UCSD-AML1 (cell line): ENCODE measurements around the gene LINGO3.
A peak's percentile ranks its signal among the peaks of the same experiment; 100 is the strongest.

Experiments used
- DNase-seq: peaks from one replicate; lab custom pipeline; 2025; ENCODE audit not compliant: unreplicated experiment; lab: John Stamatoyannopoulos, UW

The LINGO3 gene

GRCh38 chr19:2307518-2308012 is 389 bp downstream of the LINGO3 start:
- no peak for DNase-seq

DNA sequence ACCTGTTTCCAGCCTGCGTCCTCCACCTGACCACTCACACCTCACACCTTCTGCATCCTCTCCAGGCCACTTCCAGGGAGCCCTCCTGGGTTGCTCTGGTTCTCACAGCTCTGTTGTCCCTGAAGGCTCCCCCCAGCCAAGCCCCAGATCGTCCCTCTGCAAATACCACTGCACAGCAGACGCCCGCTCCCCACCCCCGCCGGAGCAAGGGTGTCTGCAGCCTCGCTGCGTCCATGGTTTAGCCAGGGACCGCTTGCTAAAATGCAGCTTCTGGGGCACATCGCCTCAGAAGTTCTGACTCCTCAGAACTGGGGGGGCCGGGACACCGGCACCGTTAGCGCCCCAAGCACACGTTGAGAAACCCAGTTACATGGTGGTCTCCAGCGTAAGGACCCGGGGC is 983 bp downstream of the LINGO3 start:
- no peak for DNase-seq

GRCh38 chr19:2306281-2306806 is 1.6 kb downstream of the LINGO3 start:
- no peak for DNase-seq

DNA sequence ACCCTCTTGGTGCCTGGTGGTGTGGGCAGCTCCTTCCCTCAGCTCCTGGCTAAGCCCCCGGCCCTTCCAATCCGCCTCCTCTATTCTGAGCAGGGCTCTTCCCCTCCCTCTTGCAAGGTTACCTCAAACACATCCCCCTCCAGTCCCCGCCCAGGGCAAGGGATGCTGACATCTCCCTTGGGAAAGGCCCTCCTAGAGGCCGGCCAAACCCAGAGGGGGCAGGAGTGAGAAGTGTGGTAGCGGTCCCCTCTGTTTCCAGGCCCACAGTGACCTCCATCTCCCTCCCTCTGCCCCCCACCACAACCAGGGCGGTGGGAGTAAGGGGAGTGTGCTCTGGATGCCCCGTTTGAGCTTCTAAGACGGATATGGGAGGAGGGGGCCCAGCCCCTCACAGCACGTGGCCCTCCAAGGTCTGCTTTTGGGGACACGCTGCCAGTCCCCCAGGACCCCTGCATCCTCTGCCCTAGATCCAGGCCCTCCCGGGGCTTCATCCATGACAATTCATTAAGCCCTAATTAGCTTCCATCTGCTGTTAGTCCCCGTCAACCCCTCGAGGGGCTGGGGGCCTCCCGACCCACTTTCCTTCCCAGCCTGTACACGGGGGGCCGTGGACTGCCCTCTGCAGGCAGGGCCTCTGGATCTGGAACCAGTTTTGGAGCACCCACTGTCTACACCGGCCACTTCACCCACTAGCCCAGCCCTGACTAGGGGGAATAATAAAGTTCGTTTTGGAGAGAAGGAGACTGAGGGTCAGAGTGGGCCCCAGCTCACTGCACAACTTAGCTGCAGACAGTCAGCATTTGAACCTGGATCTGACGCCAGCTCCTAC is 2.3 kb downstream of the LINGO3 start:
- no peak for DNase-seq

DNA sequence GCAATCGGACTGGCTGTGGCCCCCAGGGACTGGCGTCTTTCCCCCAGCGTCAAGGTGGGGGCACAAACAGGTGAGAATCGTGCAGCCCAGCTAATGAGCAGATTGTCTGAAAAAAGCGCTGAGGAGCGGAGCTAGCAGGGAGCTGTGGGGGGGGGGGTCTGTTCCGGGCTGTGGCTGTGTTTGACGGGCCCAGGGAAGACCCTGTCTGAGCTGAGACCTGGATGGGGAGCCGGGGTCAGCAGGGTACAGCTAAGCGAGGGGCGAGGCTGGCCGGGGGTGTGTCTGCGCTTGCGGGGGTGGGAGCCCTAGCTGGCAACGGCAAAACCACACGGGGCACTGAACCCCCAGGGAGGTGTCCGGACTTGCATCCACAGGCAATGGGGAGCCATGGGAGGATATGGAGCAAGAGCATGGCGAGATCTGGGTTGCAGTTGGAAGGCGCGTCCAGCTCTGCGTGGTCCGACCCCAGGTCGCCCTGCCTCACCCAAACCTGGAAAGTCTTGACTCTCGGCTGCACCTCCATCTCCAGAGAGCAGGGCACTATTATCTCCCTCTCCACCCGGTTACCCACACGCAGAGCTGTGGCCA is 4.6 kb downstream of the LINGO3 start:
- DNase-seq: no peak

GRCh38 chr19:2302319-2303210 is 5.4 kb downstream of the LINGO3 start:
- DNase-seq: no peak

DNA sequence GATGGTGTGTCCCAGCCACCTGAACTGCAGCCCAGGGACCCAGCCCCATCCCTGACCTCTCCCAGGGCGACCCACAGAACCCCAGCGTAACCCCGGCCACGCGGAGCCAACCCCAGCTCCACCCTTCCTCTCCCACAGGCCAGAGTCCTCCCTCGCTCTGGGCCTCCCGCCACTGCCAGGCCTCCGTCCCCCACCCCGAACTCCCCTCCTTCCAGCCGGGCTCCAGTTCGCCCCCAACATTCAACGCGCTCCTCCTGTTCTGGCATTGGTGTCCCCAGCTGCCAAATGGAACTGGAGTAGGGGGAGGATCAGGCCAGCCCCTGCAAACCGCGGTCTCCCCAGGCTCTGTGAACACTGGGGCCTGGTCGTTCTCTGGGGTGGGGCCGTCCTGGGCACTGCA is 7.4 kb downstream of the LINGO3 start:
- no peak for DNase-seq

DNA sequence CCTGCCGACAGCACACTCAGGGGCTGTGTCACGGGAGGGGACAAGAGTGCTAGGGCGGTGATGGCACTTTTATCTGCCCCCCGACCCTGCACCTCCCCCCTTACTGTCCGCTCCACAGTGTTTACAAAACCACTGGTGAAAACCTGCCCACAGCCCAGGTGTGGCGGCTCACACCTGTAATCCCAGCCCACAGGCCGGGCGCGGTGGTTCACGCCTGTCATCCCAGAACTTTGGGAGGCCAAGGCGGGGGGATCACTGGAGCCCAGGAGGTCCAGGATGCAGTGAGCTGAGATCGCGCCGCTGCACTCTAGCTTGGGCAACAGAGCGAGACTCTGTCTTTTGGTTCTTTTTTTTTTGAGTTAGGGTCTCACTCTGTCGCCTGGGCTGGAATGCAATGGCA is 11.8 kb downstream of the LINGO3 start:
- no peak for DNase-seq

- DNase-seq: no peak
These were observed 13.1 kb downstream of the LINGO3 start for GRCh38 chr19:2294687-2295335.

DNA sequence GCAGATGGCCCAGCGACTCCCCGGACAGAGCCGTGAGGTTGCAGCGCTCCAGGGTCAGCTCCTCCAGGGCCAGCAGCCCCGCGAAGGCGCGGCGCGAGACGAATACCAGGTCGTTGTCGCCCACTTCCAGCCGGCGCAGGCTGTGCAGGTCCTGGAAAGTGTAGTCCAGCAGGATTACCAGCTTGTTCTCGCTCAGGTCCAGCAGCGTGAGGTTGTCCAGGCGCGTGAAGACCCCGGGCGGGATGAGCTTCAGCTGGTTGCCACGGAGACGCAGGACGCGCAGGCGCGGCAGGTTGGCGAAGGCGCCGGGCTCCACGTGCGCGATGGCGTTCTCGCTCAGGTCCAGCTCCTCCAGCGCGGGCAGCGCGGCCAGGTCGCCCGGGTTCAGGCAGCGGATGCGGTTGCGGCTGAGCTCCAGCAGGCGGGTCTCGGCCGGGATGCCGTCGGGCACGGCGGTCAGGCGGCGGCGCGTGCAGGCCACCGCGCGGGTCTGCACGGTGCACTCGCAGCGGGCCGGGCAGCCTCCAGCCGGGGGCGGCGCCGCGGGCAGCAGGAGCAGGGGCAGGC is 16.7 kb downstream of the LINGO3 start:
- no peak for DNase-seq

GRCh38 chr19:2290441-2291184 is 17.3 kb downstream of the LINGO3 start:
- DNase-seq: no peak

GRCh38 chr19:2289714-2290435 is 18.1 kb downstream of the LINGO3 start:
- peak; percentile 80 for DNase-seq

DNA sequence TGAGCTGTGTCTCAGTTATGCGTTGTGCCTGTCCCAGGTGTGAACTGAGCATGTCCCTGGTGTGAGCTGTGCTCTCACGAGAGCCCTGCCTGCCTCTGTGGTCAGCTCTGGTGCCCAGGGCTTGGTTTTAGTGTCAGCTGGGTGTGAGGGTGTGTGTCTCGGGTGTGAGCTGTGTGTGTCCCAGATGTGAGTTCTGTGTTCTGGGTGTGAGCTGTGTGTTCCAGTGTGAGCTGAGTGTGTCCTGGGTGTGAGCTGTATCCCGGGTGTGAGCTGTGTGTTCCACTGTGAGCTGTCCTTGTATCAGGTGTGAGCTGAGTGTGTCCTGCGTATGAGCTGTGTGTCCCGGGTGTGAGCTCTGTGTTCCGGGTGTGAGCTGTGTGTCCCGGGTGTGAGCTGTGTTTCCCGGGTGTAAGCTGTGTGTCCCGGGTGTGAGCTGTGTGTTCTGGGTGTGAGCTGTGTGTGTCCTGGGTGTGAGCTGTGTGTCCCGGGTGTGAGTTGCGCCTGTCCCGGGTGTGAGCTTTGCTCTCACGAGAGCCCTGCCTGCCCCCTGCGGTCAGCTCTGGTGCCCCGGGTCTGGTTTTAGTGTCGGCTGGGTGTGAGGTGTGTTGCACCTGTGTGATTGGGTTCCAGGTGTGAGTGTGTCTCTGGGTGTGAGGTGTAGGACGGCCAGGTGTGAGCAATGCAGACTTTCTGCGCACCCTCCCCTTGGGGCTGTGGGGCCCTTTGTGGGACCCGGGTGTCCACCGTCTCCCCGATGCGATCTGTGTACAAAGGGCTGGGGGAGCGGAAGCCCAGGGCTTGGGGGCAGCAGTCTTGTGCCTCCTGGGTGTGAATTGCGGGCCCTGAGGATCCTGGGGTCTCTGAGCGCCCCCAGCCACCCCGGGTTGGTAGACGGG is 18.9 kb downstream of the LINGO3 start:
- no peak for DNase-seq

DNA sequence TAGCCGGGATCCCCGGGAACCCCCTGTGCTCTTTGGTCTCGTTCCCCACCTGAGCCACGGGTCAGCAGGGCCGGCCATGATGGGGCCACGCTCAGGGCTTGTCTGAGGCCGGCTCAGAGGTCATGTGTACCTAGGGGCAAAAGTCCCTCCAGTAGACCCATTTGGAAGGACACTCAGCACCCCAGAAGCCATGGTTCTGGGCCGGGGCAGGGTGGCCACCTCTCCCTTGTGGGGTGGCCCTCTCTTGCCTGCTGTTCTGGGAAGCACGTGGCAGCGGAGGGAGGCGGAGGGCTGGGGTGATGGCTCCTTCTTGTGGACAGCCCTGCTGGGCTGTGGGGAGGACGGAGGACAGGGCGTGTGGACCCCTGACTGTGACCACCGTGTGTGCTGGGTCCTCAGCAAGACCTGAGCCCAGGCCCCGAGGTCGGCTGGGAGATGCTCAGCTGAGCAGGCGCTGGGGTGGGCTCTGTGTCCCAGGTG is 19.6 kb downstream of the LINGO3 start:
- DNase-seq: no peak

- DNase-seq: no peak
These were observed 20.2 kb downstream of the LINGO3 start for GRCh38 chr19:2287585-2288337.

GRCh38 chr19:2286402-2287140 is 21.4 kb downstream of the LINGO3 start:
- no peak for DNase-seq
